T-helper 2 cell (primary cell): ENCODE data around the gene ACTG2.
A peak's percentile ranks its signal among the peaks of the same experiment; 100 is the strongest.
"Not testable (repeated sequence)": the region's sequence is repeated elsewhere in the genome, so short reads cannot be mapped to it uniquely, and the experiment has no call there.

Experiments
- DNase-seq, 5 experiments: peaks; one replicate each; pipeline versions ENCODE4 v3.0.0 to v3.0.0-alpha.2; 2012 to 2022

Gene ACTG2

GRCh38 chr2:73937103-73937885 is 44.5 kb downstream of the ACTG2 start:
- DNase-seq, result no peak

- no peak for DNase-seq
Observed at GRCh38 chr2:73937899-73938298, 45.1 kb downstream of the ACTG2 start.

DNA sequence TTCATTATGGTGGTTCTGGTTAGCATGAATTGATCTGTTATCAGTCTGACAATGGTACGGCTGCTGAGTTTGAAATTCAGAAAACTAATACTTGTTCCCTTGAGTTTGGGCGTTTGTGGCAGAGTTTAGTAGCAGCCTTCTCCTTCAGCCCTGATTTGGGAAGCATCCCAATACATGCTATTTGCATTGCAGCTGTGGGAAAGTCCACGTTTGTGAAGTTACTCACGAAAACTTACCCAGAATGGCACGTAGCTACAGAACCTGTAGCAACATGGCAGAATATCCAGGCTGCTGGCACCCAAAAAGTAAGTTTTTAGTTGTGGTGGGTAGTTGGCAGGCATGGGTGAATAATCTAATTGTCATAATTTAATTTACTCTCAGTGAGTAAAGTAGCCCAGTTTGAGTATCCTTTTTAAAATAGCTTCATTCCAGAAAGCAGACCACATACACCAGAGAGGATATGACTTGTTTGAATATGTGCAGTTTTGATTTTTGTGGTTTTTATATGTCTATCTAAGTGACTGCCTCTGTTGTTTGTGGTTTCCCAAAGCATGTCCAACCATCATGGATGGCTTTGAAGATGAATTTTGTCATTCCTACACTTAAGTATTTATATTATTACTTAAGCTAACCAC is 46.0 kb downstream of the ACTG2 start:
- peak in 1 of 5 experiments; percentile 81 for DNase-seq

DNA sequence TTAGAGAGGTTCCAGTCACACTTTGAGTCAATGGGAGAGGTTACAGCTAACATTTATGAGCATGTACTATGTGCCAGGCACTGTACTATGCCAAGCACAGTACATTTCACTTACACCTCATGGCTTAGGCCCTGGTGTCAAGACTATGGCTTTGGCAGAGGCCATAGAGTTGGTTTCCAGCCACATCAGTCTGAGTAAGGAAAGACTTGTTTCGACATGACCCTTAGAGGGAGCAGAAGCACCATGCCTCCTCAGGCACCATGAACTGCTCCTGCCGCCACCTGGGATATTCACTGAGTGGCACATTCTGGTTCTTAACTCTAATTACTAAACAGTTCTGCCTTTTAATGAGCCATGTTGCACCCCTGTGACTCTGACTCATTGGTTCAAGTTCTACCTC is 46.6 kb downstream of the ACTG2 start:
- DNase-seq, result peak in 1 of 5 experiments; percentile 45

- not testable (repeated sequence) for DNase-seq
Observed at GRCh38 chr2:73940066-73940465, 47.3 kb downstream of the ACTG2 start.

DNA sequence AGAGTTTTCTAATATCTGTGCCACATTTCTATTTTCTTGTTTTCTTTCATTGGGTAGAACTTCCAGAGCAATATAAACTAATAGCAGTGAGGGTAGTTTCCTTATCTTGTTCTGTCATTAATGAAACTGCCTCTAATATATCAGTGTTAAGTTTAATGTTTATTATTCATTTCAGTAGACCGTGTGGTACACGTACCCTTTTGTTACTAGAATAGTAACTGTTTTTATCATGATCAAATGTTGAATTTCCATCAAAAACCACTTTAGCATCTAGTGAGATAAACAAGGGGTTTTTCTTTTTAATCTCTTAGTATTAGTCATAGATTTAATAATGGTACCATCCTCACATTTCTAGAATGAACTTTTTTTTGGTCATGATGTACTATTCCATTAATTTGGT is 49.9 kb downstream of the ACTG2 start:
- DNase-seq, result peak in 1 of 5 experiments; percentile 52

GRCh38 chr2:73944714-73945113 is 51.9 kb downstream of the ACTG2 start:
- DNase-seq, result no peak

DNA sequence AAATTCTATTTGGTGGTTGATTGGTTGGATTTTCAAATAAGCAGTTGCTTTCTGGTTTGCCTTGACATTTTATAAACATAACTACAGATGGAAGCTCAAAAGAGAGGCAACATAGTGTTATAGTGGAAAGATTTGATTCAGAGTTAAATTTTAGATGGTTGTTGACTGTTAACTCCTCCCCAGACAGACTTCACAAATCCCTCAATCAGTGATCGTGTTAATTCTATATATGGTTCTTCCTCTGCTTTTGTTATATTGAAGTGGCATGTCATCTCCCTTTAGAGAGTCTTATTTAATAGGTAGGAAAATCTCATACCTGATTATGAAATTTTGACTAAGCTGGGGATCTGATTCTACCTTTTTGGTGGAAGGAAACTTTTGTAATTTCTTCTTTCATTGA is 53.4 kb downstream of the ACTG2 start:
- DNase-seq, result no peak

GRCh38 chr2:73946666-73947065 is 53.9 kb downstream of the ACTG2 start:
- DNase-seq, result no peak

- DNase-seq, result no peak
Observed at GRCh38 chr2:73947412-73948018, 54.7 kb downstream of the ACTG2 start.

DNA sequence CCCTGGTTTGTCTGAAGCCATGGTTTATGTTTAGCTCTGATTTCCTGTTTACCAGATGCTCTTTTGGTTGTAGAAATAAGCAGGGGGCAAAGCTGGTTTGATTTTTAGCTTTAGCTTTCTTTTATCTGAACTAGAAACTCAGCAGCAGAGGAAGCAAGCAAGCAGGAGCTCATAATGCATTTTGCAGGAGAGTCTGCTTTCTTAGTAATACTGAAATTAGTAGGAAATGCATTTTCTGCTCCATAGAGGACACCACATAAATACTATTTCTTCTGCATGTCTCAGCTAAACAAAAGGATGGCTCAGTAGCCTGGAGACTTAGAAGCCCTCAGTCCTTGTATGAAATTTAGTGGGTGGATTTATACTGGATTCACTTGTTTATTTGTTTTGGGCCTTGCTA is 57.0 kb downstream of the ACTG2 start:
- DNase-seq, result peak in 1 of 5 experiments; percentile 74

- DNase-seq, result no peak
Observed at GRCh38 chr2:73952499-73953446, 60.0 kb downstream of the ACTG2 start.

DNA sequence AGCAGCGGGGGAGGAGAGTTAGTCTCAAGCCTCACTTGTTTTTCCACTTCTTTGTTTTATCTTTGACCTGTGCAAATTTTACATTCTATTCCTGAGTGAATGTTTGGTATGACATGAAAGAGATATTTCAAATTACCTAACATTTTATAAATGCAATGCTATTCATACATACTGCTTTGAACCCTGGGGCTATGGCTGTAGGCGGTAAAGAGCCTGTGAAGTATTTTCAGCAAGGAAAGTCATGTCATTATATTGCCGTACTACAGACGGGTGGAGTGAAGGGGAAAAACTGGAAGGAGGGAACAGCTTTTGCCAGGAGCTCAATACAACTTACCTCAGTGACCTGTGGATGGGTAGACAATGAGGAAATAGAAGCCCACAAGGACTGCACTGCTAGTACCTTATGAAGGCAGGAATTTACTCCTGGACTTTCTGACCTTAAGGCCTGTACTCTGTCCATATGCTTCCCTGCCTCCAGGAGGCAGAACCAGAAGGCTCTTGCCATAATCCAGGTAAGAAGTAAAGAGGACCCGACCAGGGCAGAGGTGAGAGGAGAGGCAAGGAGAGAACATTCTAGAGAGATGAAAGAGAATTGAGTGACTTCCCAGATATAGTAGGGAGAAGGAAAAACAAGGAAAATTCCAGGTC is 63.5 kb downstream of the ACTG2 start:
- DNase-seq, result no peak

- DNase-seq, result no peak
Observed at GRCh38 chr2:73961274-73961673, 68.5 kb downstream of the ACTG2 start.

GRCh38 chr2:73961823-73962615 is 69.2 kb downstream of the ACTG2 start:
- DNase-seq, result no peak

DNA sequence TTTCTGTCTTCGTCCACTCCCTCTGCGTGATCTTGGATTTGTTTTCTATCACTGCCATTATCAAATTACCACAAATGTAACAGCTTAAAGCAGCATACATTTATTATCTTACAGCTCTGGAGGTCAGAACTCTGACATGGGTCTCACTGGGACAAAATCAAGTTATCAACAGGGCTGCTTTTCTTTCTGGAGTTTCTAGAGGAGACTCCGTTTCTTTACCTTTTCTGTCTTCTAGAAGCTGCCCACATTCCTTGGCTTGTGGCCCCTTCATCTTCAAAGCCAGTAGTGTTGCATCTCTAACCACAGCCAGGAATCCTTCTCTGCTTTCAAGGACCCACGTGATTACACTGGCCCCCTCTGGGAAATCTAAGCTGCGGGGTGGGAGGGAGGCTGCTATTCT is 70.0 kb downstream of the ACTG2 start:
- DNase-seq, result no peak

DNA sequence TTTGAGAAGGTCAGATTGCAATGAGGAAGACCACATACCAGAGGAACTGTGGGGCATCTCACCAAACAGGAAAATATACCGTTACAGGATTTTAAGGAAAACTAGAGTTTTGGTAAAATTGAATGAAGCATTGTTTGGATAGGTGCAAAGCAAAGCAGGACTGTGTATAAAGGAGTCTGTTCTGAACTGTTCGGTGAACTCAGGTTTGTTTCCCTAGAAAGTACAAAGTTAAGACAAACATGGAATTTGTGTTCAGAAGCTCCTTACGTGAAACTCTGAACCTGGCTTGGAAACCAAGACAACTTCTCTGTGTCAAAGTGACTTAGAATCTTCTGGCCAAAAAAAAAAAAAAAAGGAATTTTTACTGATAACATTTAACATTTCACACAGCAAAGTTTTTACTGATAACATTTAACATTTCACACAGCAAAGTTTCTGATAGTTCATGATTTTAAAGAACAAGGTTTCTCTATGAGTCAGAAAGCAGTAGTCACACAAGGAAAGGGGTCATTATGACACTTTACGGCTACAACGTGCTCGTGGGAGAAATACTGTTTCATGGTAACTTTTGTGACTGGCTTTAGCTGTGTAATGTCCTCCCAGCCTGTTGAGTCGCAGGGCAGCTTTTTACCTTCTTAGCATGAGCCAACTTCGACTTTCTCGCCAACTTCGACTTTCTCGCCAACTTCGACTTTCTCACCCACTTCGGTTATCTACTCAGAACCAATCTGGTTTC is 70.7 kb downstream of the ACTG2 start:
- DNase-seq, result peak in 1 of 5 experiments; percentile 83

GRCh38 chr2:73964223-73964622 is 71.4 kb downstream of the ACTG2 start:
- no peak for DNase-seq

GRCh38 chr2:73965053-73965452 is 72.2 kb downstream of the ACTG2 start:
- DNase-seq, result no peak

DNA sequence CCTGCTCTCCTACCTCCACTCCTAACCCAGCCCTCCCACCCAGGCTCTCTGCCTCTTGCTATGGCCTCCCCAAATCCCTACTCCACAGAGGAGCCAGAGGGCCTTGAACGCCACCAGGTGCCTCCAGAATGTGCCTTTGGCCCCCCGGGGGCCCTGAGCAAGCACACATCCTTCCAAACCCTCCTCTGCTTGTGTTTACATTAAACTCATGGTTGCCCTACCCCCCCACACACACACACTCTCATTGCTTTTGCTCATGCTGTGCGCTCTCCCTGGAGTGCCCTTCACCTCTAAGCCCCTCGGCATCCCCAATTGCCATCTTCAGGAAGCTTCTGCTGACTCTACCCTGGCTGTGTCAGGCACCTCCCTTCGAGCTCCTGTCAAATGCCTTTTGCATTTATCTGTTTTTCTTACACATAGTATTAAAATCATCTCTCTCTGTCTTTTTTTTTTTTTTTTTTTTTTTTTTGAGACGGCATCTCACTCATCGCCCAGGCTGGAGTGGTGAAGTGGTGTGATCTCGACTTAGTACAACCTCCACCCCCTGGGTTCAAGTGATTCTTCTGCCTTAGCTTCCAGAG is 75.6 kb downstream of the ACTG2 start:
- no peak for DNase-seq
